GM10248 (cell line): ENCODE data around the gene OTUD4.

ENCODE experiments used
- CTCF ChIA-PET: fragments of 300-600 bp; sonication (Branson Sonifier 250); formaldehyde crosslinking; extraction: SDS; loops from one replicate; lab custom pipeline; 2021; ENCODE audit warnings: antibody characterized with exemption; lab: Yijun Ruan, JAX
- POLR2A ChIA-PET: fragments of 350-650 bp; sonication (Branson Sonifier 250); formaldehyde crosslinking; extraction: SDS; loops from one replicate; lab custom pipeline; 2020; ENCODE audit warnings: antibody characterized with exemption; lab: Yijun Ruan, JAX
- DNase-seq: peaks from one replicate; pipeline ENCODE4 v3.0.0; 2012; ENCODE audit errors: extremely low spot score
- TF ChIP-seq, protein P1 (sequence below): IDR thresholded peaks from 2 replicates; pipeline ENCODE4 v1.5.1; 2012; ENCODE audit warnings: mild to moderate bottlenecking, low read depth; ENCODE audit errors: extremely low read depth, missing control alignments, control extremely low read depth

OTUD4 gene

DNA sequence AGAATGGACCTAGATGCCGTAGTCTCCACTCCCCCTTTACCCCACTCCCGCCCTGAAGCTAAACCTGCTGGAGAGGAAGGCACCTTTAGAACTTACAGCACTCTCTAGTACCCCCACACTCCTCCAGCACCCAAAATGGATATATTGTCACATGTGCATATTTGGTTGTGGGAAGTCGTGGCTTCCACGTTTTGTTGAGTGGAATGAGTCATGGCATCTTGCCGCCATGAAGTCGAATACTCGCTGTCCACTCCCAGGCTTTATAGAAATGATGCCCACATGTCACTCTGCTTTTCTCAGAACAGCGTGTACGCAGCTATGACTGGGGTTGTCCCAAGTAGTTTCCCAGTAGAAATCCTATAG is 81.7 kb downstream of the OTUD4 start:
- TF ChIP-seq, protein P1, sequence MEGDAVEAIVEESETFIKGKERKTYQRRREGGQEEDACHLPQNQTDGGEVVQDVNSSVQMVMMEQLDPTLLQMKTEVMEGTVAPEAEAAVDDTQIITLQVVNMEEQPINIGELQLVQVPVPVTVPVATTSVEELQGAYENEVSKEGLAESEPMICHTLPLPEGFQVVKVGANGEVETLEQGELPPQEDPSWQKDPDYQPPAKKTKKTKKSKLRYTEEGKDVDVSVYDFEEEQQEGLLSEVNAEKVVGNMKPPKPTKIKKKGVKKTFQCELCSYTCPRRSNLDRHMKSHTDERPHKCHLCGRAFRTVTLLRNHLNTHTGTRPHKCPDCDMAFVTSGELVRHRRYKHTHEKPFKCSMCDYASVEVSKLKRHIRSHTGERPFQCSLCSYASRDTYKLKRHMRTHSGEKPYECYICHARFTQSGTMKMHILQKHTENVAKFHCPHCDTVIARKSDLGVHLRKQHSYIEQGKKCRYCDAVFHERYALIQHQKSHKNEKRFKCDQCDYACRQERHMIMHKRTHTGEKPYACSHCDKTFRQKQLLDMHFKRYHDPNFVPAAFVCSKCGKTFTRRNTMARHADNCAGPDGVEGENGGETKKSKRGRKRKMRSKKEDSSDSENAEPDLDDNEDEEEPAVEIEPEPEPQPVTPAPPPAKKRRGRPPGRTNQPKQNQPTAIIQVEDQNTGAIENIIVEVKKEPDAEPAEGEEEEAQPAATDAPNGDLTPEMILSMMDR = no peak
- peak; percentile 21 for DNase-seq
- ChIA-PET POLR2A (no interaction called here), CTCF (interaction anchor here (1.1 to 1.6 kb wide), 4 partner anchors 10 to 37 kb away, joined by 3 to 5 read pairs (median 3); no protein-coding TSS in a partner anchor)

DNA sequence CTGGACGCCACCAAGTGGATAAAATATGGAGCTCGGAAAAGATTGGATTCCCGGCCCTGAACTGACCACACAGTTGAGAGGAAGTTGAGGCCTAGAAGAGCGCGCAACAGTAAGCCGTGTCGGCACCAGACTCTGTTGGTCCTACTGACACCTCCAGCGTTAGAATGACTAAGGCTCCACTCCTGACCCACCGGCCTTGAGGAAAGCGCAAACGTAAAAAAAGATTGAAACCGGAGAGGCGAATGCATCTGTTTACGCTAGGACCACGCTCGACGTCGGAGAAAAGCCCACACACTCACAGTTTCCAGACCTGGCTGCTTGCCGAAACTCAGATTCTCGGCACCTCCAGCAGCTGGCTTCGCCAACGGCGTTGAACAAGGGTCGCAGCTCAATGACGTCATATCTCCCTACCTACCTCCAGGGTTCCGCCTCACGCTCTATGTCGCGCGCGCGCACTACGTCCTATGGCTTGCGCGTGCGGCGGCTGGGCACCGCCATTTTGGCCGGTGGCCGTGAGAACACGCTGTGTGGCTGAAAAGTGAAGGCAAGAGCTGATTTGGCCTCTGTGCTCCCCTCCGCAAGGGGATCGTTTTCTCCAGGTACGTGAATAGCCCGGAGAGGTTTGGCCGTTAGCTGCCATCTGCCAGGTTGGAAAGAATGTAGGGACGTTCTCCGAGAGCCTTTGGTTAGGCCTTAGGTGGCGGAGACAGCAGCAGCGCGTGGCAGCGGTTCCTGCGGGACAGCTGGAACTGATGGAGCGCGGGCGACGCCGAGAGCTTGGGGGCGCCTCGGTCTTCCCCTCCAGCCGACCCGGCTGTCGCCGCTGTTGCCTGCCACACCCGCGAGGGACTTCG is 82.3 kb downstream of the OTUD4 start, which contains the start of the genes ABCE1 and ANAPC10:
Gene ABCE1 (plus strand): TSS at position 491 of the 854 bp plus-strand sequence. CDS start 6,102 bp downstream, outside the sequence.
Gene ANAPC10 (minus strand): TSS at position 376 of the 854 bp plus-strand sequence. CDS start 2,097 bp downstream, outside the sequence.
- TF ChIP-seq, protein P1 = peak; percentile 18
- peak; percentile 93 for DNase-seq
- POLR2A ChIA-PET = interaction anchor here (0.6 kb wide), 1 partner anchor 1721 kb away, joined by 5 read pairs; no protein-coding TSS in a partner anchor
- CTCF ChIA-PET = interaction anchor here (1.1 to 1.6 kb wide), 4 partner anchors 10 to 36 kb away, joined by 3 to 5 read pairs (median 3); no protein-coding TSS in a partner anchor

DNA sequence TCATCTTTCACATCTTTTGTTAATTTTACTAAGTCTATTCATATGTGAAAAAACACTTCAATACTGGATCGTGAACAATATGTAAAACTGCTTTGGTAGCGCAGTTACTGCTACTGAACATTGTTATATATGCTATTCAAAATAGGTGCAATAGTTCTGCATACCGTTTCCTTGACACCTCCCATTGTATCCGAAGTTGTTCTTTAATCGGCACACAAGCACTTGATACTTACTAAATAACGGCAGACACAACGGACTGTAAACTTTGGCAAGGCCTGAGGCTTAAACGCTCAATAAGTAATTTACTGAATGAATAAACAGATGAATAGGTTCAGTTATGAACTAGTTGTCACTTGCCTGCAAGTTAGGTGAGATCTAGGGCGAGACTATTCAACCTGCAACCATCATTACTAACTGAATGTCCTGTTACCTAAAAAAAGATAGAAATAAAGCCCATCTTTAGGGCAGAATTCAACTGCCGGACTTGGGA is 83.0 kb downstream of the OTUD4 start:
- TF ChIP-seq, protein P1 = no peak
- POLR2A ChIA-PET = interaction anchor here (0.6 kb wide), 1 partner anchor 1720 kb away, joined by 5 read pairs; no protein-coding TSS in a partner anchor
- no peak for DNase-seq
- CTCF ChIA-PET = interaction anchor here (1.1 to 1.6 kb wide), 3 partner anchors 10 to 30 kb away, joined by 3 to 5 read pairs (median 3); no protein-coding TSS in a partner anchor

- no peak for DNase-seq
- TF ChIP-seq, protein P1 = no peak
- ChIA-PET POLR2A (no interaction called here), CTCF (interaction anchor here (0.7 to 1.5 kb wide), 3 partner anchors 15 to 19 kb away, joined by 3 read pairs; no protein-coding TSS in a partner anchor)
Observed at GRCh38 chr4:145093638-145094037, 86.8 kb downstream of the OTUD4 start.

- ChIA-PET POLR2A (no interaction called here), CTCF (interaction anchor here (1.0 kb wide), 1 partner anchor 25 kb away, joined by 3 read pairs; no protein-coding TSS in a partner anchor)
- TF ChIP-seq, protein P1 = no peak
- DNase-seq = no peak
Observed at GRCh38 chr4:145090380-145090779, 90.0 kb downstream of the OTUD4 start.
